Fibroblast of lung (primary cell): ENCODE data around the gene KCNQ2. TPM values are rescaled to one million over a fixed set of nuclear protein-coding genes. Genes with fewer than 3 reads are reported as not detected.

Experiments used
- DNase-seq, 2 donors: peaks; one replicate each; pipeline versions ENCODE4 v3.0.0 to v3.0.0-alpha.2; 2010; ENCODE audit warnings: low read depth in 2 of 2
- H2AFZ ChIP-seq: 2 replicates; pipeline ENCODE4 v1.5.1; 2012; ENCODE audit warnings: low read length, control low read depth, inconsistent platforms
- H3K27ac ChIP-seq: 2 replicates; pipeline ENCODE4 v1.5.1; 2011; ENCODE audit warnings: low read length, control low read depth; ENCODE audit not compliant: insufficient read depth
- H3K27me3 ChIP-seq: 2 replicates; pipeline ENCODE4 v1.5.1; 2011; ENCODE audit warnings: mild to moderate bottlenecking, low read length; ENCODE audit not compliant: control insufficient read depth, insufficient read depth
- H3K36me3 ChIP-seq: 2 replicates; pipeline ENCODE4 v1.5.1; 2011; ENCODE audit warnings: low read length; ENCODE audit not compliant: control insufficient read depth, insufficient read depth
- H3K4me1 ChIP-seq: 2 replicates; pipeline ENCODE4 v1.5.1; 2011; ENCODE audit warnings: low read length; ENCODE audit not compliant: control insufficient read depth, insufficient read depth; ENCODE audit errors: extremely low read depth
- H3K4me2 ChIP-seq: 2 replicates; pipeline ENCODE4 v1.5.1; 2011; ENCODE audit warnings: low read length, control low read depth; ENCODE audit not compliant: insufficient read depth; ENCODE audit errors: extremely low read depth
- H3K4me3 ChIP-seq, 4 experiments: fragments of 200-600 bp in 1 of 4; sonication (generic) in 1 of 4; replicated peaks in 1 of 4; 2 replicates each; pipeline ENCODE4 v1.5.1; 2011 to 2016; ENCODE audit warnings: low read length in 4 of 4, low read depth in 3 of 4, mild to moderate bottlenecking in 3 of 4, control low read depth in 2 of 4, inconsistent platforms in 1 of 4, mixed read lengths in 1 of 4; ENCODE audit not compliant: insufficient read depth in 1 of 4; ENCODE audit errors: control extremely low read depth in 1 of 4
- H3K79me2 ChIP-seq: 2 replicates; pipeline ENCODE4 v1.5.1; 2012; ENCODE audit warnings: mild to moderate bottlenecking, low read length, inconsistent platforms; ENCODE audit not compliant: control insufficient read depth, insufficient read depth
- H3K9ac ChIP-seq: 2 replicates; pipeline ENCODE4 v1.5.1; 2011; ENCODE audit warnings: mild to moderate bottlenecking, low read length, control low read depth; ENCODE audit not compliant: insufficient read depth
- H3K9me3 ChIP-seq: 2 replicates; pipeline ENCODE4 v1.5.1; 2012; ENCODE audit warnings: low read depth, low read length; ENCODE audit not compliant: control insufficient read depth, insufficient read depth
- H4K20me1 ChIP-seq: 2 replicates; pipeline ENCODE4 v1.5.1; 2011; ENCODE audit warnings: low read length; ENCODE audit not compliant: control insufficient read depth, insufficient read depth; ENCODE audit errors: extremely low read depth
- EZH2 ChIP-seq: IDR thresholded peaks from 2 replicates; pipeline ENCODE4 v1.5.1; 2012; ENCODE audit warnings: low read length, control low read depth, mild to moderate bottlenecking; ENCODE audit errors: missing control alignments
- polyA plus RNA-seq, 2 donors: library from polyadenylated mRNA; depleted of rRNA in 1 of 2; stranded (reverse) in 1 of 2; unstranded in 1 of 2; fragments of >200 nt; gene quantifications; 2 replicates each; pipeline ENCODE4 v1.2.1, GENCODE V29; 2011 to 2012; ENCODE audit warnings: missing spikeins in 1 of 2
- total RNA-seq: library from RNA; depleted of rRNA; stranded (reverse); fragments of >200 nt; gene quantifications from 2 replicates; pipeline ENCODE4 v1.2.1, GENCODE V29; 2014
- TF ChIP-seq, protein P1 (sequence below), 2 donors: IDR thresholded peaks in 1 of 2; conservative IDR thresholded peaks in 1 of 2; 1 replicate in 1 of 2; 2 replicates in 1 of 2; pipeline ENCODE4 v1.5.1; 2011 to 2012; ENCODE audit warnings: low read length in 2 of 2, control low read depth in 1 of 2, inconsistent platforms in 1 of 2, low read depth in 1 of 2, mild to moderate bottlenecking in 1 of 2

The KCNQ2 gene
- total and polyA plus RNA-seq, 2 donors (not counting 1 experiment from before 2014, with no cell fraction given): not detected

DNA sequence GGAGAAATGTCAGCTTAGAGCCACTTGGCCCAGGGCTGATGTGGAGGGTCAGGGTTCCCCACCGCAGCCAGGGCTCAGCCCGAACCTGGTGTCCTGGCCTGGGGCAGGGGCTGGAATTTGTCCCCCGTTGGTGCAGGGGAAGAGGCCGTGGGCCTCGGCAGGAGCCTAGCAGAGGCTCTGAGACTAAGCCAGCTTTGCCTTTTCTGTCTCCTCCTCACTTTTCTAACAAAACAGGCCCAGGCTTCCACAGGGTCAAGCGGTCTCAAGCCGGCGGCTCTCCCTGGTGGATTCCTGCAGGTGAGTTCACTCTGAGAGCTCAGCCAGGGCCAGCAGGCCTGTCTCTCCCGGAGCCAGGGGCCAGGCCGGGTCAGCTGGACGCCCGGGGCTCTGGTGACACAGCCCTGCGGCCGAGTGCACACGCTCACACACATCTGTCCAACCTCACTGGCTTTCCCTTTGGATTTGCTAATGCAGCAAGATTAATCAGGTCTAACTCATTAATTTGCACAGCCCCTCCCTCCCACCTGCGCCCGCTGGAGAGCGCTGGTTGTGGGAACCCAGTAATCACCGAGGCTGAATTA is 108.4 kb downstream of the KCNQ2 start:
- H3K9me3 ChIP-seq: no peaks in the 10 kb centered on the region
- H3K4me2 ChIP-seq: no peak overlapping the region
- no peak overlapping the region for H3K4me3 ChIP-seq
- H3K79me2 ChIP-seq: no peaks in the 10 kb centered on the region
- DNase-seq: no peak
- no peak overlapping the region for H3K9ac ChIP-seq
- TF ChIP-seq EZH2: no peak
- TF ChIP-seq, protein P1, sequence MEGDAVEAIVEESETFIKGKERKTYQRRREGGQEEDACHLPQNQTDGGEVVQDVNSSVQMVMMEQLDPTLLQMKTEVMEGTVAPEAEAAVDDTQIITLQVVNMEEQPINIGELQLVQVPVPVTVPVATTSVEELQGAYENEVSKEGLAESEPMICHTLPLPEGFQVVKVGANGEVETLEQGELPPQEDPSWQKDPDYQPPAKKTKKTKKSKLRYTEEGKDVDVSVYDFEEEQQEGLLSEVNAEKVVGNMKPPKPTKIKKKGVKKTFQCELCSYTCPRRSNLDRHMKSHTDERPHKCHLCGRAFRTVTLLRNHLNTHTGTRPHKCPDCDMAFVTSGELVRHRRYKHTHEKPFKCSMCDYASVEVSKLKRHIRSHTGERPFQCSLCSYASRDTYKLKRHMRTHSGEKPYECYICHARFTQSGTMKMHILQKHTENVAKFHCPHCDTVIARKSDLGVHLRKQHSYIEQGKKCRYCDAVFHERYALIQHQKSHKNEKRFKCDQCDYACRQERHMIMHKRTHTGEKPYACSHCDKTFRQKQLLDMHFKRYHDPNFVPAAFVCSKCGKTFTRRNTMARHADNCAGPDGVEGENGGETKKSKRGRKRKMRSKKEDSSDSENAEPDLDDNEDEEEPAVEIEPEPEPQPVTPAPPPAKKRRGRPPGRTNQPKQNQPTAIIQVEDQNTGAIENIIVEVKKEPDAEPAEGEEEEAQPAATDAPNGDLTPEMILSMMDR (conservative IDR thresholded peaks at IDR 0.05 in 1 of 2, IDR thresholded peaks at IDR 0.05 in 1 of 2; ENCODE audit: low read depth in 1 of 2, low read length in 2 of 2): no peak
- H3K27me3 ChIP-seq: no peaks in the 10 kb centered on the region
- H4K20me1 ChIP-seq: no peaks in the 10 kb centered on the region
- no peak overlapping the region for H2AFZ ChIP-seq
- no peaks in the 10 kb centered on the region for H3K4me1 ChIP-seq
- H3K36me3 ChIP-seq: no peaks in the 10 kb centered on the region
- H3K27ac ChIP-seq: no peak overlapping the region

DNA sequence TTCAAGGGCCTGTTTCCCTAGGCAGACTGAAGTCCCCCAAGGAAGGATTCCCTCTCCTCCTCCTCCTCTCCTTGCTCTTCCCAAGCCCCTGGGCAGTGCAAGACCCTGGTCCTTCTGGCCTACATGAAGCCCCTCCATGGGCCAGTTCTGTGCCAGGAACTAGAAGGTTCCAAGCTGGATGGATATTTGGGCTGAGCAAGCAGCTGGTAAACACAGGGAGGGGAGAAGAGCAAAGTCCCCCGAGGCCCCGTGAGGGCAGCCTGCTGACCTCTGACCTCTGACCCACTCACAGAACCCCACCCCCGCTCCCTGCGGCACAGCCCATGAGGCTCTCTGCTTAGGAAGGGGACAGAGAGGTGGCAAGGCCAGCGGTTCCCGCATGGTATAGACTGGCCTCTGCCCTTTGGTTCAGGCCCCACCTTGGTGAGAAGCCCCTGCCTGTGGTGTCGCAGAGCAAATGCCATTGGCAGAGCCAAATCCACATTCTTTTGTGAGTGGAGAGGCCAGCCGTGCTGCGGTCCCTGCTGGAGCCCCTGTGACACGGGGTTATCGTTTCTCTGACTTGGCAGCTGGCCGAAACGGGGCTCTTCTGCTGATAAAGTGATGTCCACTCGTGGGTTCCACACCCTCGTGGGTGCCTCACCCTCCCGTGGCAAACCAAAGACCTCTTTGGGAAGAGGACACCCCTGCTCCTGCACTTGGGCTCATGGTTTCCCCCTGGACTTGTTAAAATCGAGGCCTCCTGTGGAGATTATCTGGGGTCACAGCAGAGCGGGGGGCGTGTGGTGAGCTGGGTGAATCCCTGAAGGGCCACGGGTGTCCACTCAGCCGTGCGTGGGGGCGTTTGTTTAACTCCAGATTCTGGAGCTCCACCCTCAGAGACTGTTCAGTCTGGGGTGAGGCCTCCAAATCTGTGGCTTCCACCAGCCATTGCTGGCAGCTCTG is 109.2 kb downstream of the KCNQ2 start:
- DNase-seq: no peak
- no peak for TF ChIP-seq EZH2
- TF ChIP-seq, protein P1 (conservative IDR thresholded peaks at IDR 0.05 in 1 of 2, IDR thresholded peaks at IDR 0.05 in 1 of 2; ENCODE audit: low read depth in 1 of 2, low read length in 2 of 2): no peak
- no peak overlapping the region for H3K4me3 ChIP-seq
- H3K27me3 ChIP-seq: no peaks in the 10 kb centered on the region
- H4K20me1 ChIP-seq: no peaks in the 10 kb centered on the region
- H3K79me2 ChIP-seq: no peaks in the 10 kb centered on the region
- no peaks in the 10 kb centered on the region for H3K36me3 ChIP-seq
- no peak overlapping the region for H2AFZ ChIP-seq
- H3K4me1 ChIP-seq: no peaks in the 10 kb centered on the region
- H3K4me2 ChIP-seq: no peak overlapping the region
- H3K27ac ChIP-seq: no peak overlapping the region
- no peaks in the 10 kb centered on the region for H3K9me3 ChIP-seq
- H3K9ac ChIP-seq: no peak overlapping the region

DNA sequence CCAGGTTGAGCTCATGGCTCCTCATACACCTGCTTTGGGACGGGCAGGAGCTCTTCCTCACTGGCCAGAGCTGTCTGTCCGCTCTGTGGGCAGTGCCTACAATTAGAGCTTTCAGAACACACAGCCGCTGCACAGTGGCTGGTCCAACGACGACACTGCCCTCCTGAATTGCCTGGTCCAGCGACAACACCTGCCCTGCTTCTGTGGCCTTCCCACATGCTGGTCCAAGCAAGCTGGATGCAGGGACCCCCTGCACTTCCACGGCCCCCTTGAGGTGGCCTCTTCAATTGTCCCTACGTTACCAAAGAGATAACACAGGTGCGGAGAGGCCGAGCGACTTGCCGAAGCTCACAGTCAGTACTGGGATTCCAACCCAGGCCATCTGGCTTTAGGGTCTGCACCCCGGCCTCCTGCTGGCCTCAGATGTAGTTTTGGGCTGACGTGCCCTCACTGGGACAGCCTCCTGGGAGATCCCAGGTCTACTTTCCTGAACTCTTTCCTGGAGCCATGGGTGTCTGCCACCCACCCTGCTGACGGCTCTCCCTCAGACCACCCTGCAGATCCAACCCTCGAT is 109.9 kb downstream of the KCNQ2 start:
- TF ChIP-seq EZH2: no peak
- TF ChIP-seq, protein P1 (conservative IDR thresholded peaks at IDR 0.05 in 1 of 2, IDR thresholded peaks at IDR 0.05 in 1 of 2; ENCODE audit: low read depth in 1 of 2, low read length in 2 of 2): no peak
- Histone ChIP-seq H3K79me2 (no peaks in the 10 kb centered on the region), H3K27ac (no peak overlapping the region), H3K9ac (no peak overlapping the region), H3K27me3 (no peaks in the 10 kb centered on the region), H3K4me2 (no peak overlapping the region), H3K4me1 (no peaks in the 10 kb centered on the region), H4K20me1 (no peaks in the 10 kb centered on the region), H3K36me3 (no peaks in the 10 kb centered on the region), H2AFZ (no peak overlapping the region), H3K9me3 (no peaks in the 10 kb centered on the region), H3K4me3 (no peak overlapping the region)
- no peak for DNase-seq
